HepG2 (cell line): ENCODE data around the gene SSX2IP. TPM values are rescaled to one million over a fixed set of nuclear protein-coding genes. Genes with fewer than 3 reads are reported as not detected.
A peak's percentile ranks its signal among the peaks of the same experiment; 100 is the strongest.

Experiments used
- CEBPB ChIP-seq: IDR thresholded peaks from 2 replicates; pipeline ENCODE4 v1.6.1; 2011; ENCODE audit warnings: low read depth, low read length, improper control_type of control experiment, borderline replicate concordance
- ESRRA ChIP-seq: sonication (generic); formaldehyde crosslinking; IDR thresholded peaks from 2 replicates; pipeline ENCODE4 v1.5.1; 2020; ENCODE audit warnings: mild to moderate bottlenecking, low read depth, missing genetic modification reagents
- KDM5A ChIP-seq: fragments of 200-600 bp; sonication (generic); IDR thresholded peaks from 2 replicates; pipeline ENCODE4 v1.7.0; 2018; ENCODE audit warnings: antibody characterized with exemption, mild to moderate bottlenecking, low read length, borderline replicate concordance
- KLF16 ChIP-seq, 2 experiments: sonication (generic) in 1 of 2; formaldehyde crosslinking in 1 of 2; IDR thresholded peaks; 2 replicates each; pipeline versions ENCODE4 v1.6.1 to v1.8.0; 2016 to 2023; ENCODE audit warnings: missing genetic modification reagents in 2 of 2, missing compliant biosample characterization in 1 of 2
- MEIS1 ChIP-seq: sonication (generic); formaldehyde crosslinking; IDR thresholded peaks from 2 replicates; pipeline ENCODE4 v1.9.0; 2021; ENCODE audit warnings: mild to moderate bottlenecking, missing genetic modification reagents, moderate library complexity, borderline replicate concordance
- MLLT10 ChIP-seq: sonication (generic); formaldehyde crosslinking; IDR thresholded peaks from 2 replicates; pipeline ENCODE4 v1.4.0; 2020; ENCODE audit warnings: missing genetic modification reagents
- NFE2L1 ChIP-seq: sonication (generic); formaldehyde crosslinking; IDR thresholded peaks from 2 replicates; pipeline ENCODE4 v1.4.0; 2020; ENCODE audit warnings: missing genetic modification reagents, mild to moderate bottlenecking, borderline replicate concordance
- PRMT3 ChIP-seq: sonication (generic); formaldehyde crosslinking; IDR thresholded peaks from 2 replicates; pipeline ENCODE4 v1.8.1; 2022; ENCODE audit warnings: low read depth, mild to moderate bottlenecking, moderate library complexity, missing genetic modification reagents, borderline replicate concordance
- REL ChIP-seq: sonication (generic); formaldehyde crosslinking; conservative IDR thresholded peaks from 2 replicates; pipeline ENCODE4 v1.8.0; 2022; ENCODE audit warnings: mild to moderate bottlenecking, missing genetic modification reagents, moderate library complexity
- RFX3 ChIP-seq: IDR thresholded peaks from 2 replicates; pipeline ENCODE4 v1.6.1; 2016; ENCODE audit warnings: missing biosample characterization, missing genetic modification reagents
- RFX5 ChIP-seq: IDR thresholded peaks from 2 replicates; pipeline ENCODE4 v1.6.1; 2011; ENCODE audit warnings: low read depth, low read length, improper control_type of control experiment
- SALL2 ChIP-seq: sonication (generic); formaldehyde crosslinking; IDR thresholded peaks from 2 replicates; pipeline ENCODE4 v1.8.1; 2023; ENCODE audit warnings: mild to moderate bottlenecking, missing genetic modification reagents, inconsistent platforms
- SIX1 ChIP-seq: sonication (generic); formaldehyde crosslinking; IDR thresholded peaks from 2 replicates; pipeline ENCODE4 v1.4.0; 2020; ENCODE audit warnings: missing genetic modification reagents, borderline replicate concordance
- SMYD3 ChIP-seq: sonication (generic); formaldehyde crosslinking; IDR thresholded peaks from 2 replicates; pipeline ENCODE4 v1.8.1; 2023; ENCODE audit warnings: mild to moderate bottlenecking, missing genetic modification reagents
- TOE1 ChIP-seq: sonication (generic); formaldehyde crosslinking; IDR thresholded peaks from 2 replicates; pipeline ENCODE4 v1.4.0; 2020; ENCODE audit warnings: mild to moderate bottlenecking, missing genetic modification reagents
- YEATS2 ChIP-seq: sonication (generic); formaldehyde crosslinking; IDR thresholded peaks from 2 replicates; pipeline ENCODE4 v1.4.0; 2020; ENCODE audit warnings: missing genetic modification reagents, borderline replicate concordance
- ZMYM4 ChIP-seq: sonication (generic); formaldehyde crosslinking; IDR thresholded peaks from 2 replicates; pipeline ENCODE4 v1.8.1; 2023; ENCODE audit warnings: mild to moderate bottlenecking, missing genetic modification reagents
- ZNF124 ChIP-seq: sonication (generic); formaldehyde crosslinking; IDR thresholded peaks from 2 replicates; pipeline ENCODE4 v1.4.0; 2020; ENCODE audit warnings: missing genetic modification reagents
- ZNF543 ChIP-seq: sonication (generic); formaldehyde crosslinking; IDR thresholded peaks from 2 replicates; pipeline ENCODE4 v1.4.0; 2020; ENCODE audit warnings: mild to moderate bottlenecking, missing genetic modification reagents
- ZNF879 ChIP-seq: sonication (generic); formaldehyde crosslinking; IDR thresholded peaks from 2 replicates; pipeline ENCODE4 v1.8.1; 2023; ENCODE audit warnings: missing genetic modification reagents
- ZNF891 ChIP-seq: sonication (generic); formaldehyde crosslinking; IDR thresholded peaks from 2 replicates; pipeline ENCODE4 v1.5.0; 2020; ENCODE audit warnings: mild to moderate bottlenecking, missing genetic modification reagents
- polyA plus RNA-seq, 8 experiments: library from polyadenylated mRNA; depleted of rRNA in 3 of 8; stranded (reverse) in 7 of 8; unstranded in 1 of 8; fragments of >200 nt; fragmentation: Illumina TruSeq in 4 of 8; extraction: Trizol in 4 of 8; gene quantifications; 2 replicates each; pipeline versions ENCODE4 v1.2.1 to v1.2.3, GENCODE V29; 2011 to 2016; ENCODE audit warnings: low read depth in 4 of 8, missing spikeins in 1 of 8, mixed read lengths in 1 of 8; ENCODE audit not compliant: insufficient read depth in 1 of 8
- total RNA-seq, 5 experiments: library from RNA; depleted of rRNA; stranded (reverse); fragments of >200 nt; fragmentation: Illumina TruSeq; extraction: Trizol; gene quantifications; 2 replicates each; pipeline ENCODE4 v1.2.3, GENCODE V29; 2016; ENCODE audit warnings: low read depth in 1 of 5
- TF ChIP-seq, protein P1 (sequence below): sonication (generic); formaldehyde crosslinking; IDR thresholded peaks from 2 replicates; pipeline ENCODE4 v1.4.0; 2020; ENCODE audit warnings: mild to moderate bottlenecking, missing genetic modification reagents
- TF ChIP-seq, protein P2 (sequence below): sonication (generic); formaldehyde crosslinking; IDR thresholded peaks from 2 replicates; pipeline ENCODE4 v1.4.0; 2020; ENCODE audit warnings: mild to moderate bottlenecking, missing genetic modification reagents, borderline replicate concordance
- TF ChIP-seq, protein P3 (sequence below): sonication (generic); formaldehyde crosslinking; IDR thresholded peaks from 2 replicates; pipeline ENCODE4 v1.5.0; 2020; ENCODE audit warnings: mild to moderate bottlenecking, missing genetic modification reagents
- TF ChIP-seq, protein P4 (sequence below): sonication (generic); formaldehyde crosslinking; IDR thresholded peaks from 2 replicates; pipeline ENCODE4 v1.4.0; 2020; ENCODE audit warnings: mild to moderate bottlenecking, missing genetic modification reagents

SSX2IP gene
- total and polyA plus RNA-seq, 2 of the 13 experiments (the other 11 are each of a cell fraction or from before 2014, with no cell fraction given) = 2.7 to 23.7 TPM

DNA sequence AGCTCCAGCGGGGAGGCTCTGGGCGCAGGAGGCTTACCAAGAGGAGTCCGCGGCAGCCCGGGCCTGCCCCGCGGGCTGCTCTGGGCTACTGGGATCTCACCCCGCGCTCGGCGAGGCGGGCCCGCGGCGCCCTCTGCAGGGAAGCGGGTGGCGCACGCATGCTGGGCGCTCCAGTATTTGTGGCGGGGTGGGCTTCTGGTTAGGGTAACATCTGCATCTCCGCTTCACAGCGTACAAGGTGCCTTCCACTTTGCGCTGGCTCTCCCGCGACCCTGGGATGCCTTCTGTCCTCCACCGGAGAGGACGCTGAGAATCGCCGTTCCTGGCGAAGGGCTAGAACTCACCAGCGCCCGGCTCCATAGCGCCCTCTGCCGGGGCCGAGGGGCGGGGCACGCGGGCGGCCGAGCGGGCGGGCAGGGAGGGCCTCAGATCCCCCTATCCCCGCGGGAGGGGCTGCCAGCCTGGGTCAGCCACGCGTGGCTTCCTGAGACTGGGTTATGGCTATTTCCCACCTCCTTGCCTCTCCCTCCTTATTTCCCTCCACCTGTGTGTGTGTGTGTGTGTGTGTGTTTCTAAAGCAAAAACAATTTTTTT is 69.4 kb downstream of the SSX2IP start (continued):
- 0 out of 4 replicates have a peak, but pooled peaks of 1 of the 2 experiments have one; percentile 29 for TF ChIP-seq KLF16 (CRISPR knock-in tag; IDR thresholded peaks at IDR 0.05)
- no peak for TF ChIP-seq SIX1 (CRISPR knock-in tag)
- no peak for TF ChIP-seq ZNF879 (CRISPR knock-in tag)
- TF ChIP-seq, protein P1, sequence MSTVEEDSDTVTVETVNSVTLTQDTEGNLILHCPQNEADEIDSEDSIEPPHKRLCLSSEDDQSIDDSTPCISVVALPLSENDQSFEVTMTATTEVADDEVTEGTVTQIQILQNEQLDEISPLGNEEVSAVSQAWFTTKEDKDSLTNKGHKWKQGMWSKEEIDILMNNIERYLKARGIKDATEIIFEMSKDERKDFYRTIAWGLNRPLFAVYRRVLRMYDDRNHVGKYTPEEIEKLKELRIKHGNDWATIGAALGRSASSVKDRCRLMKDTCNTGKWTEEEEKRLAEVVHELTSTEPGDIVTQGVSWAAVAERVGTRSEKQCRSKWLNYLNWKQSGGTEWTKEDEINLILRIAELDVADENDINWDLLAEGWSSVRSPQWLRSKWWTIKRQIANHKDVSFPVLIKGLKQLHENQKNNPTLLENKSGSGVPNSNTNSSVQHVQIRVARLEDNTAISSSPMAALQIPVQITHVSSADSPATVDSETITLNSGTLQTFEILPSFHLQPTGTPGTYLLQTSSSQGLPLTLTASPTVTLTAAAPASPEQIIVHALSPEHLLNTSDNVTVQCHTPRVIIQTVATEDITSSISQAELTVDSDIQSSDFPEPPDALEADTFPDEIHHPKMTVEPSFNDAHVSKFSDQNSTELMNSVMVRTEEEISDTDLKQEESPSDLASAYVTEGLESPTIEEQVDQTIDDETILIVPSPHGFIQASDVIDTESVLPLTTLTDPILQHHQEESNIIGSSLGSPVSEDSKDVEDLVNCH (CRISPR knock-in tag) = no peak
- 0 out of 2 replicates have a peak, but pooled peaks have one; percentile 46 for TF ChIP-seq ZNF543 (CRISPR knock-in tag)
- no peak for TF ChIP-seq SMYD3 (CRISPR knock-in tag)
- TF ChIP-seq KDM5A = no peak
- peak; percentile 73; the same call in 1 of the 2 replicates for TF ChIP-seq ZMYM4 (CRISPR knock-in tag)
- TF ChIP-seq, protein P2, sequence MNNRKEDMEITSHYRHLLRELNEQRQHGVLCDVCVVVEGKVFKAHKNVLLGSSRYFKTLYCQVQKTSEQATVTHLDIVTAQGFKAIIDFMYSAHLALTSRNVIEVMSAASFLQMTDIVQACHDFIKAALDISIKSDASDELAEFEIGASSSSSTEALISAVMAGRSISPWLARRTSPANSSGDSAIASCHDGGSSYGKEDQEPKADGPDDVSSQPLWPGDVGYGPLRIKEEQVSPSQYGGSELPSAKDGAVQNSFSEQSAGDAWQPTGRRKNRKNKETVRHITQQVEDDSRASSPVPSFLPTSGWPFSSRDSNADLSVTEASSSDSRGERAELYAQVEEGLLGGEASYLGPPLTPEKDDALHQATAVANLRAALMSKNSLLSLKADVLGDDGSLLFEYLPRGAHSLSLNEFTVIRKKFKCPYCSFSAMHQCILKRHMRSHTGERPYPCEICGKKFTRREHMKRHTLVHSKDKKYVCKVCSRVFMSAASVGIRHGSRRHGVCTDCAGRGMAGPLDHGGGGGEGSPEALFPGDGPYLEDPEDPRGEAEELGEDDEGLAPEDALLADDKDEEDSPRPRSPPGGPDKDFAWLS (CRISPR knock-in tag) = no peak
- no peak for TF ChIP-seq CEBPB
- no peak; the same call in 1 of the 2 replicates for TF ChIP-seq ZNF891 (CRISPR knock-in tag)
- no peak for TF ChIP-seq SALL2 (CRISPR knock-in tag)
- TF ChIP-seq RFX5 = no peak
- TF ChIP-seq ZNF124 = 0 out of 2 replicates have a peak, but pooled peaks have one; percentile 17
- TF ChIP-seq, protein P3, sequence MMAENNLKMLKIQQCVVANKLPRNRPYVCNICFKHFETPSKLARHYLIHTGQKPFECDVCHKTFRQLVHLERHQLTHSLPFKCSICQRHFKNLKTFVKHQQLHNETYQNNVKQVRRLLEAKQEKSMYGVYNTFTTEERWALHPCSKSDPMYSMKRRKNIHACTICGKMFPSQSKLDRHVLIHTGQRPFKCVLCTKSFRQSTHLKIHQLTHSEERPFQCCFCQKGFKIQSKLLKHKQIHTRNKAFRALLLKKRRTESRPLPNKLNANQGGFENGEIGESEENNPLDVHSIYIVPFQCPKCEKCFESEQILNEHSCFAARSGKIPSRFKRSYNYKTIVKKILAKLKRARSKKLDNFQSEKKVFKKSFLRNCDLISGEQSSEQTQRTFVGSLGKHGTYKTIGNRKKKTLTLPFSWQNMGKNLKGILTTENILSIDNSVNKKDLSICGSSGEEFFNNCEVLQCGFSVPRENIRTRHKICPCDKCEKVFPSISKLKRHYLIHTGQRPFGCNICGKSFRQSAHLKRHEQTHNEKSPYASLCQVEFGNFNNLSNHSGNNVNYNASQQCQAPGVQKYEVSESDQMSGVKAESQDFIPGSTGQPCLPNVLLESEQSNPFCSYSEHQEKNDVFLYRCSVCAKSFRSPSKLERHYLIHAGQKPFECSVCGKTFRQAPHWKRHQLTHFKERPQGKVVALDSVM (CRISPR knock-in tag) = peak; percentile 99
- TF ChIP-seq ESRRA = no peak
- no peak for TF ChIP-seq MLLT10 (CRISPR knock-in tag)
- no peak for TF ChIP-seq MEIS1 (CRISPR knock-in tag)
- no peak for TF ChIP-seq NFE2L1 (CRISPR knock-in tag)
- TF ChIP-seq, protein P4, sequence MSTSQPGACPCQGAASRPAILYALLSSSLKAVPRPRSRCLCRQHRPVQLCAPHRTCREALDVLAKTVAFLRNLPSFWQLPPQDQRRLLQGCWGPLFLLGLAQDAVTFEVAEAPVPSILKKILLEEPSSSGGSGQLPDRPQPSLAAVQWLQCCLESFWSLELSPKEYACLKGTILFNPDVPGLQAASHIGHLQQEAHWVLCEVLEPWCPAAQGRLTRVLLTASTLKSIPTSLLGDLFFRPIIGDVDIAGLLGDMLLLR (CRISPR knock-in tag) = no peak
- peak; percentile 47; the same call in 1 of the 2 replicates for TF ChIP-seq YEATS2 (CRISPR knock-in tag)
- no peak for TF ChIP-seq TOE1
- no peak for TF ChIP-seq REL
- TF ChIP-seq PRMT3 (CRISPR knock-in tag) = no peak
- no peak for TF ChIP-seq RFX3
